GM18507 (cell line): ENCODE measurements around the gene EPHB4.

Source experiments
- DNase-seq: peaks from one replicate; pipeline ENCODE4 v3.0.0; 2011; ENCODE audit warnings: low read depth; ENCODE audit not compliant: insufficient read length; ENCODE audit errors: extremely low spot score
- FAIRE-seq: peaks from 2 replicates; lab custom pipeline; 2011; peaks lifted over from hg19 to GRCh38; lab: Jason Lieb, UNC

EPHB4 gene

GRCh38 chr7:100827330-100828226, at the start of gene EPHB4:
TSS of gene EPHB4 (minus strand) at chr7:100827523. CDS start at chr7:100827030, 493 bp downstream.
- DNase-seq, result no peak
- no peak for FAIRE-seq

GRCh38 chr7:100875356-100875751, 48.0 kb upstream of the EPHB4 start:
- DNase-seq (no peak), FAIRE-seq (peak; percentile 61)

- DNase-seq (peak; percentile 99), FAIRE-seq (peak; percentile 99)
These were observed 47.4 kb upstream of the EPHB4 start, which contains the start of gene SRRT for GRCh38 chr7:100874577-100875355. TSS of gene SRRT (plus strand) at chr7:100875103. CDS start at chr7:100875591, 488 bp downstream.

GRCh38 chr7:100874300-100874576, 46.9 kb upstream of the EPHB4 start:
- FAIRE-seq, result no peak
- no peak for DNase-seq

- DNase-seq (no peak), FAIRE-seq (peak; percentile 9)
These were observed 46.4 kb upstream of the EPHB4 start for GRCh38 chr7:100873599-100874299.

DNA sequence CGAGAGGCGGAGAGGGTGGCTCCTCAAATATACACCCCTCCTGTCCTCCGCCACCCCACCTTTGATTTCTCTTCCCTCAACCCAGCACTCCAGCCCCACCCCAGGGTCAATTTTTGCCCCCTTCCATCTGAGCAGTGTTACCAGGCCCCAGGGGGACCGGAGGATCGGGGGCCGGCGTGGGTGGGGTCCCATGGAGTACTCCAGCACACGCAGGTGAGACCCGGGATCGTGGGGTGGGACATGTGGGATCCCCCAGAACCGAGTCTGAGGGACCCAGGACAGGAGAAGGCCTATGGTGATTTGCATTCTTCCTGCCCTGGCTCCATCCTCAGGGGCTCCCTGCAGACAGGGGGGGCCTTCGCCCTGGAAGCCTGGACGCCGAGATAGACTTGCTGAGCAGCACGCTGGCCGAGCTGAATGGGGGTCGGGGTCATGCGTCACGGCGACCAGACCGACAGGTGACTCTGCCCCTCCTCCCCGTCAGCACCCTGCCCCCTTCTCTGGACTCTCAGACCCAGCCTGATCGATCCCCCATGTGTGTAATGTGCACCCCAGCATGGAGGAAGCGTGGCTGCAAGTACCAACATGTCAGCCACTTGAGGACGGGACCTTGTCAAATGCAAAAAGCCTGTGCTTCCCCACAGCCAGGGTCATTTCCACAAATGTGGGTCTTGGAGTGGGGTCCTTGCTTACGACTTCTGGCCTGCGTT, 40.6 kb upstream of the EPHB4 start:
- FAIRE-seq (no peak), DNase-seq (no peak)

DNA sequence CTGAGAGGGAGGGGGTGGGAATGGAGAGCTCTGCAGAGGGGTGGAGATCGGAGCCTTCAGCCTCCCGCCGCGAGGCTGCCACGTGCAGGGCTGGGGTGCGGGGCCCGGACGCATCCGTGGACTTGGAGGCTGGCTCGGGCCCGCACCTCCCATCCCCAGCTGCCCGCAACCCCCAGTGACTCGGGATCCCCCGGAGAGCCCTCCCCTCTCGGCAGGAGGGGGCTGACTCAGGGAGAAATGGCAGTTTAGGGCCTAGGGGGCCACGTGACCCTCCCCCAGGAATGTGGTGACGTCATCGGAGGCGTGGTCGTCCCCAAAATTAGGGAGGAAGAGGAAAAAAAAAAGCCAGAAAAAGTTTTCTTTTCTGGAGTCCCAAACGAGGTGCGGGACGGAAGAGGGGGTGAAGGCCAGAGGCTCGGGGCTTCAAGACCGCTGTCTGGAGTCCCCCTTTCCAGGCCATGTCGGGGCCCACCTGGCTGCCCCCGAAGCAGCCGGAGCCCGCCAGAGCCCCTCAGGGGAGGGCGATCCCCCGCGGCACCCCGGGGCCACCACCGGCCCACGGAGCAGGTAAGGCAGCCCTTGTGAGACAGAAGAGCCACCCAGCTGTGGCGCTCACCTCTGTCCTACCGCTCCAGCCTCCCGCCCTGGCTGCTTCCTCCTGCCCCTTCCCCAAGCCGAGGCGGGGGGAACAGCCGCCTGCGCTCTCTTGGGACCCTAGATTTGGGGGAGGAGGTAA, 39.9 kb upstream of the EPHB4 start, which contains the start of gene TRIP6:
TRIP6 (plus strand) TSS at position 348 of the 736 bp plus-strand sequence; CDS start at position 459, 111 bp downstream.
- peak; percentile 38 for FAIRE-seq
- DNase-seq, result no peak

DNA sequence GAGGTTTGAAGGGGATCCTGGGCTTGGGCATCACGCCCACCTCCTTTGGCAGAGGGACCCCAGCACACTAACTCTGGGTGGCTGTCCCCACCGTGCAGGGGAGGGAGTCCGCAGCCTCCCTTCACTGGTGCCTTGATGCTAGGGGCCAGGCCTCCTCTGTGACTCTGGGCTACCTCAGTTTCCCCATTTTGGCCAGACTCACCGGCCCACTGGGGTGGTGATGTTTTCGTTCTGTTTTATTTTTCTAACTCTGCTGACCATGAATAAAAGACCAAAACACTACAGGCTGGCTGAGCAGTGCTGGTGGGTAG, 39.4 kb upstream of the EPHB4 start:
- FAIRE-seq (no peak), DNase-seq (no peak)

- DNase-seq, result no peak
- no peak for FAIRE-seq
These were observed 38.8 kb upstream of the EPHB4 start for GRCh38 chr7:100865938-100866728.

- no peak for DNase-seq
- FAIRE-seq, result no peak
These were observed 38.1 kb upstream of the EPHB4 start for GRCh38 chr7:100865372-100865911.

DNA sequence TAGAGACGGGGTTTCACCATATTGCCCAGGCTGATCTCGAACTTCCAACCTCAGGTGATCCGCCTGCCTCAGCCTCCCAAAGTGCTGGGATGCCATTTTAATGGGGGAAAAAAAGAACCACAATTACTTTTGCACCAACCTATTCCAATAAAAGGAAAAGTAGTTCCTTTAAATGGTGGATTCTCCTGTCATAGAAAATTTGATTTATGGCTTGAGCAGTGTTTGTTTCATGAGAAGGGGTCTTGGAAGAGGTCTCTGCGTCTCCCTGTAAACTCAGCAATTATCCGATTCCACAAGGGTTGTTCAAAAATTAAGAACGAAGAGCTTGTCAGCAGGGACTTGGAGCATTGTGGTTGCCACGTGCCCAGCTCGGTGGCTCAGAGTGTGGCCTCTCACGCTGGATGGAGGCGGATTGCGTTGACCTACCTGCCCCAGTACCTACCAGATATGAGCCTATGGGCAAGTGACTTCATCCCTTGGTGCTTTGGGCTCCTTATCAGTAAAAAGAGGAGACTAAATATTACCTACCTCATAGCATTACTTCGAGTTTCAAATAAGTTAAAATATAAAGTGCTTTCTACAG, 37.0 kb upstream of the EPHB4 start:
- FAIRE-seq, result no peak
- DNase-seq, result no peak

- no peak for FAIRE-seq
These were observed 36.2 kb upstream of the EPHB4 start for GRCh38 chr7:100863406-100863950.

GRCh38 chr7:100861616-100861985, 34.3 kb upstream of the EPHB4 start:
- no peak for FAIRE-seq

More at GRCh38 chr7:100863406-100863950, 36.2 kb upstream of the EPHB4 start:
- no peak for DNase-seq

GRCh38 chr7:100860702-100861615, 33.6 kb upstream of the EPHB4 start:
- no peak for FAIRE-seq
- no peak for DNase-seq

More at GRCh38 chr7:100861616-100861985, 34.3 kb upstream of the EPHB4 start:
- no peak for DNase-seq

DNA sequence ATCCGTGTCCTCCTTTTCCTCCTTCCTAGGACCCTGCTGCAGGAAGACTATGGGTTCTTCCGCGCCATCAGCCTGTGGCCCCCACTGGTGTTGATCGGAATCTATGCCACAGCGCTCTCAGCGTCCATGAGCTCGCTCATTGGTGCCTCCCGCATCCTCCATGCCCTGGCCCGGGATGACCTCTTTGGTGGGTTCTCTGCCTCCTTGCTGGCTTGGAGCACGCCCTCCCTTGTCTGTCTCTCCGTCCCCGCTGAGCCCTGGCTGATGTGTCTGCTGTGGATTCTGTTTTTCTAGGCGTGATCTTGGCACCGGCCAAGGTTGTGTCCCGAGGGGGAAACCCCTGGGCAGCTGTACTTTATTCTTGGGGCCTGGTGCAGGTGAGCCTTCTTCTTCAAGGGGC, 32.5 kb upstream of the EPHB4 start:
- DNase-seq (no peak), FAIRE-seq (no peak)

GRCh38 chr7:100856871-100857282, 29.6 kb upstream of the EPHB4 start:
- DNase-seq (no peak), FAIRE-seq (no peak)
